DOHH2 (cell line): ENCODE data around the gene PPP6R1.

Experiments used
- EZH2phosphoT487 ChIP-seq: fragments of 200-600 bp; sonication (generic); IDR thresholded peaks from 2 replicates; pipeline ENCODE4 v1.6.1; 2017; ENCODE audit warnings: borderline replicate concordance, mild to moderate bottlenecking, antibody characterized with exemption, low read length, moderate library complexity, mixed read lengths
- TF ChIP-seq, protein P1 (sequence below): fragments of 200-600 bp; sonication (generic); IDR thresholded peaks from one replicate; pipeline ENCODE4 v1.5.1; 2014; ENCODE audit warnings: antibody characterized with exemption, mild to moderate bottlenecking, low read depth, low read length; ENCODE audit not compliant: poor library complexity, severe bottlenecking

DNA sequence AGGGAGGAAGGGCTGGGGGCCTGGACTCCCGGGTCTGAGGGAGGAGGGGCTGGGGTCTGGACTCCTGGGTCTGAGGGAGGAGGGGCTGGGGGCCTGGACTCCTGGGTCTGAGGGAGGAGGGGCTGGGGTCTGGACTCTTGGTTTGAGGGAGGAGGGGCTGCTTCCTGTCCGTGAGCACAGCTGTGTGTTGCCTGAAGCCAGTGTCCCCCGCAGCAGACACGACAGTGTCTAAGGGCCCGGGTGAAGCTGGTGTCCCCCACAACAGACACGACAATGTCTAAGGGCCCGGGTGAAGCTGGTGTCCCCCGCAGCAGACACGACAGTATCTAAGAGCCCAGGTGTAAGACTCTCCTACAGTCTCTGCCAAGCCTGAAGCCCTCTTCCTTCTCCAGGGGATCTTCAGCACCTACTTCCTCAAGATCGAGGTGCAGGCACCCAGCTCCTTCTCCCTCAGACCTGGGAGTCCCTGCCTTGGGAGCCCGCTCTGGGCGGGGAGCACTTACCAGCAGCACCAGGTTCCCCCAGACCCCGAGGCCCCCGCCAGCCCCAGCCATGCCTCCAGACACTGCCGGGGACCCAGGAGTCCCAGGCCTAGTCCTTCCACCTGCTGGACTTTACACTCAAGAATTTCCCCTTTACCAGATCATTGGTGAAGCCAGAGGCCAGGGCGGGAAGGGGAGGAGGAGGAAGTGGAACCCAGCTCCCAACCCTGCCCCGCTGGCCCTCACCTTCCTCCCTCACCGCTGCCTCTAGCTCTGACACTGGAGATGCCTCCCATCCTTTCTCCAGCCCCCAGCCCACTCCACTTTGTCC is 49.7 kb downstream of the PPP6R1 start, which contains the start of gene PTPRH:
- no peak for TF ChIP-seq EZH2phosphoT487
- TF ChIP-seq, protein P1, sequence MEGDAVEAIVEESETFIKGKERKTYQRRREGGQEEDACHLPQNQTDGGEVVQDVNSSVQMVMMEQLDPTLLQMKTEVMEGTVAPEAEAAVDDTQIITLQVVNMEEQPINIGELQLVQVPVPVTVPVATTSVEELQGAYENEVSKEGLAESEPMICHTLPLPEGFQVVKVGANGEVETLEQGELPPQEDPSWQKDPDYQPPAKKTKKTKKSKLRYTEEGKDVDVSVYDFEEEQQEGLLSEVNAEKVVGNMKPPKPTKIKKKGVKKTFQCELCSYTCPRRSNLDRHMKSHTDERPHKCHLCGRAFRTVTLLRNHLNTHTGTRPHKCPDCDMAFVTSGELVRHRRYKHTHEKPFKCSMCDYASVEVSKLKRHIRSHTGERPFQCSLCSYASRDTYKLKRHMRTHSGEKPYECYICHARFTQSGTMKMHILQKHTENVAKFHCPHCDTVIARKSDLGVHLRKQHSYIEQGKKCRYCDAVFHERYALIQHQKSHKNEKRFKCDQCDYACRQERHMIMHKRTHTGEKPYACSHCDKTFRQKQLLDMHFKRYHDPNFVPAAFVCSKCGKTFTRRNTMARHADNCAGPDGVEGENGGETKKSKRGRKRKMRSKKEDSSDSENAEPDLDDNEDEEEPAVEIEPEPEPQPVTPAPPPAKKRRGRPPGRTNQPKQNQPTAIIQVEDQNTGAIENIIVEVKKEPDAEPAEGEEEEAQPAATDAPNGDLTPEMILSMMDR = no peak
